ENCODE results near the gene TLE2.

GRCh38 chr19:3045885-3046697, 17.0 kb upstream of the TLE2 start:
- no peak for TF ChIP-seq CTCF (IDR thresholded peaks at IDR 0.05)
- TF ChIP-seq MAFK (IDR thresholded peaks at IDR 0.05; ENCODE audit: partially characterized antibody): no peak
- TF ChIP-seq PBX3 (IDR thresholded peaks at IDR 0.05): no peak
- TF ChIP-seq RCOR1 (IDR thresholded peaks at IDR 0.05; ENCODE audit: low read depth, low read length): no peak

All from A549 (cell line).